Mucosa of descending colon (tissue), 3 donors: ENCODE data around the gene RAB21. TPM values are rescaled to one million over a fixed set of nuclear protein-coding genes. Genes with fewer than 3 reads are reported as not detected.

Source experiments
- ATAC-seq: fragments of 200-7000 bp; cut with Tn5 transposase; one replicate; pipeline ENCODE4 v1.9.1; 2020; ENCODE audit warnings: mild to moderate bottlenecking, moderate library complexity
- DNase-seq, 3 donors: peaks; one replicate each; pipeline ENCODE4 v3.0.0-alpha.2; 2020
- H3K36me3 ChIP-seq: fragments of 200-600 bp; one replicate; pipeline ENCODE4 v1.8.0; 2021; ENCODE audit warnings: low read depth, mild to moderate bottlenecking
- H3K4me1 ChIP-seq: fragments of 200-600 bp; one replicate; pipeline ENCODE4 v1.8.0; 2021; ENCODE audit warnings: low read depth, mild to moderate bottlenecking
- H3K4me3 ChIP-seq: fragments of 200-600 bp; one replicate; pipeline ENCODE4 v1.8.0; 2021; ENCODE audit warnings: mild to moderate bottlenecking
- H3K9me3 ChIP-seq: fragments of 200-600 bp; one replicate; pipeline ENCODE4 v1.8.0; 2021; ENCODE audit warnings: mild to moderate bottlenecking
- CTCF ChIP-seq: fragments of 200-600 bp; IDR thresholded peaks from one replicate; pipeline ENCODE4 v1.8.0; 2022; ENCODE audit warnings: antibody characterized with exemption, mild to moderate bottlenecking
- intact Hi-C, 2 donors: fragments of 100-400 bp; cut with DNase I in 1 of 2; cut with micrococcal nuclease in 1 of 2; formaldehyde crosslinking; loops; one replicate each; pipeline versions ENCODE4 v1.11.0 to v1.11.1; 2022; cut with DNase I, micrococcal nuclease
- total RNA-seq, 3 donors: library from RNA; stranded (reverse); fragmentation: NEBNext Ultra II Directional in 2 of 3; extraction: Animal tissue kit (Norgen Biotek cat#: 25700) in 2 of 3; gene quantifications; one replicate each; pipeline versions ENCODE4 v1.2.1 to v1.2.4, GENCODE V29; 2021 to 2023
- donor health status: DM: no; HTN: no; CAD: no; lungs with moderate emphysema.
- donor health status: DM: no; HTN: no; CAD: no.
- donor health status: DM: no; HTN: yes; CAD: no.

The RAB21 gene
- total RNA-seq, 3 donors from 2014 or later: 61.6 to 97.3 (median 63.6) TPM

GRCh38 chr12:71744522-71745300 lies 10.0 kb upstream of the RAB21 start:
- no peak for TF ChIP-seq CTCF
- no peak for ATAC-seq
- Histone ChIP-seq H3K9me3 (no peaks in the 10 kb centered on the region), H3K36me3 (no peaks in the 10 kb centered on the region), H3K4me3 (no peak overlapping the region), H3K4me1 (no peaks in the 10 kb centered on the region)
- no peak for DNase-seq
- intact Hi-C loops: loop anchor here (5.0 to 10.0 kb wide), 2 partner anchors 50 to 327 kb away; no protein-coding TSS in a partner anchor

- DNase-seq: peak in 1 of 3 donors; percentile 43
- ATAC-seq: peak; percentile 97
- Histone ChIP-seq H3K36me3 (no peaks in the 10 kb centered on the region), H3K4me3 (no peak overlapping the region), H3K9me3 (no peaks in the 10 kb centered on the region), H3K4me1 (no peaks in the 10 kb centered on the region)
- peak; percentile 42 for TF ChIP-seq CTCF
- intact Hi-C loops: loop anchor here (5.0 to 10.0 kb wide), 2 partner anchors 52 to 330 kb away; no protein-coding TSS in a partner anchor
Observed at GRCh38 chr12:71746974-71747611, 7.6 kb upstream of the RAB21 start.

- no peak for ATAC-seq
- intact Hi-C loops: loop anchor here (5.0 to 10.0 kb wide), 2 partner anchors 53 to 331 kb away; no protein-coding TSS in a partner anchor
Observed at GRCh38 chr12:71748081-71748850, 6.4 kb upstream of the RAB21 start.

GRCh38 chr12:71749666-71750065 lies 5.0 kb upstream of the RAB21 start:
- Histone ChIP-seq H3K36me3 (peaks cover 2% of the 10 kb centered on the region), H3K4me1 (no peaks in the 10 kb centered on the region), H3K4me3 (no peak overlapping the region), H3K9me3 (no peaks in the 10 kb centered on the region)
- DNase-seq (no peak), ATAC-seq (no peak)
- no peak for TF ChIP-seq CTCF
- intact Hi-C loops: loop anchor here (5.0 to 10.0 kb wide), 2 partner anchors 55 to 332 kb away; no protein-coding TSS in a partner anchor

More at GRCh38 chr12:71748081-71748850, 6.4 kb upstream of the RAB21 start:
- no peak for DNase-seq
- no peaks in the 10 kb centered on the region for H3K9me3 ChIP-seq
- no peak overlapping the region for H3K4me3 ChIP-seq
- H3K4me1 ChIP-seq: no peaks in the 10 kb centered on the region
- H3K36me3 ChIP-seq: no peaks in the 10 kb centered on the region
- no peak for TF ChIP-seq CTCF

- H3K9me3 ChIP-seq: no peaks in the 10 kb centered on the region
- ATAC-seq (no peak), DNase-seq (no peak)
- no peak overlapping the region for H3K4me3 ChIP-seq
- H3K36me3 ChIP-seq: peaks cover 4% of the 10 kb centered on the region
- H3K4me1 ChIP-seq: peaks cover 17% of the 10 kb centered on the region
- intact Hi-C loops: no loop called here
- TF ChIP-seq CTCF: no peak
Observed at GRCh38 chr12:71752891-71753290, 1.8 kb upstream of the RAB21 start.
